MM.1S (cell line): ENCODE measurements around the gene GPD1.

Experiments used
- DNase-seq: peaks from one replicate; pipeline ENCODE4 v3.0.0-alpha.2; 2015
- H2AFZ ChIP-seq: fragments of 300-600 bp; sonication (generic); 2 replicates; pipeline ENCODE4 v1.6.0; 2016; ENCODE audit warnings: antibody characterized with exemption, low read length
- H3F3A ChIP-seq: fragments of 300-600 bp; sonication (generic); 2 replicates; pipeline ENCODE4 v1.6.1; 2016; ENCODE audit warnings: mild to moderate bottlenecking, antibody characterized with exemption, low read length, moderate library complexity, mixed read lengths; ENCODE audit not compliant: insufficient read depth
- H3K27ac ChIP-seq: fragments of 300-600 bp; sonication (generic); 2 replicates; pipeline ENCODE4 v1.5.1; 2016; ENCODE audit warnings: mild to moderate bottlenecking, low read length
- H3K27me3 ChIP-seq: fragments of 300-600 bp; sonication (generic); replicated peaks from 2 replicates; pipeline ENCODE4 v1.6.0; 2016; ENCODE audit warnings: low read length; ENCODE audit not compliant: insufficient read depth
- H3K36me3 ChIP-seq: fragments of 300-600 bp; sonication (generic); replicated peaks from 2 replicates; pipeline ENCODE4 v1.6.1; 2016; ENCODE audit warnings: mild to moderate bottlenecking, low read length, mixed read lengths; ENCODE audit not compliant: insufficient read depth
- H3K4me1 ChIP-seq: fragments of 300-600 bp; sonication (generic); 2 replicates; pipeline ENCODE4 v1.6.1; 2016; ENCODE audit warnings: low read length, mixed read lengths
- H3K4me2 ChIP-seq: fragments of 300-600 bp; sonication (generic); 2 replicates; pipeline ENCODE4 v1.6.0; 2016; ENCODE audit warnings: low read depth, low read length
- H3K4me3 ChIP-seq: fragments of 300-600 bp; sonication (generic); 2 replicates; pipeline ENCODE4 v1.5.1; 2016; ENCODE audit warnings: low read length, mixed read lengths
- H3K79me2 ChIP-seq: fragments of 300-600 bp; sonication (generic); 2 replicates; pipeline ENCODE4 v1.6.1; 2016; ENCODE audit warnings: mixed run types, low read length, mixed read lengths
- H3K9ac ChIP-seq: fragments of 300-600 bp; sonication (generic); 2 replicates; pipeline ENCODE4 v1.6.1; 2016; ENCODE audit warnings: low read length, mixed read lengths
- H3K9me2 ChIP-seq: fragments of 300-600 bp; sonication (generic); replicated peaks from 2 replicates; pipeline ENCODE4 v1.6.1; 2016; ENCODE audit warnings: mild to moderate bottlenecking, low read length, mixed read lengths; ENCODE audit not compliant: insufficient read depth
- H3K9me3 ChIP-seq: fragments of 300-600 bp; sonication (generic); replicated peaks from 2 replicates; pipeline ENCODE4 v1.6.1; 2016; ENCODE audit warnings: mild to moderate bottlenecking, low read length, mixed read lengths; ENCODE audit not compliant: insufficient read depth
- H4K20me1 ChIP-seq: fragments of 300-600 bp; sonication (generic); 2 replicates; pipeline ENCODE4 v1.6.1; 2016; ENCODE audit warnings: mild to moderate bottlenecking, low read length, moderate library complexity, mixed read lengths; ENCODE audit not compliant: insufficient read depth
- EZH2 ChIP-seq: fragments of 300-600 bp; sonication (generic); optimal IDR thresholded peaks from 2 replicates; pipeline ENCODE3; 2017; ENCODE audit warnings: low read depth, mild to moderate bottlenecking, antibody characterized with exemption, low read length, mixed read lengths
- EZH2phosphoT487 ChIP-seq: fragments of 300-600 bp; sonication (generic); IDR thresholded peaks from 2 replicates; pipeline ENCODE4 v1.6.1; 2018; ENCODE audit warnings: antibody characterized with exemption, low read length
- TF ChIP-seq, protein P1 (sequence below): fragments of 300-600 bp; sonication (generic); IDR thresholded peaks from 2 replicates; pipeline ENCODE4 v1.5.1; 2016; ENCODE audit warnings: antibody characterized with exemption, low read length, mixed read lengths

The GPD1 gene

DNA sequence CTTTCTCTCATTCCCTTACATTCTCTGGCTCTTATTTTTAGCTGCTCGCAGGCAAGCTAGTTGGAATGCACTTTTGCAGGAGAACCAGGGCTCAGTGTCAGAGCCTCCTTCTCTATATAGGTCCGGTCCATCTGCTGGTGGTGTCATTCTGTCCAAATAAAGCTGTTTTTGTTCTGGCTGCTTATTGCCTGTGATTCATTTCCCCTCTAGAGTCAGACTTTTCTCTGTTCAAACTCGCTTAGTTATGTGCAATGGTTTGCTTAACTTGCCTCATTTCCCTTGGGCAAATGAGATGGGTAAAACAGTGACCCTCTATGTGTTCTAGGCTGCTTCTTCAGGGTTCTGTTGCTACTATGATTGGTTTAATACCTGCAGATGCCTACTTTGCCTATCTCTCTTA, 15.8 kb upstream of the GPD1 start:
- Histone ChIP-seq H3K9me2 (no peaks in the 10 kb centered on the region), H3K4me3 (no peak overlapping the region), H3K4me1 (peaks cover 15% of the 10 kb centered on the region), H3K4me2 (no peak overlapping the region), H2AFZ (no peak overlapping the region), H3K36me3 (peaks cover 18% of the 10 kb centered on the region; the same call in 1 of the 2 replicates), H3K27me3 (no peaks in the 10 kb centered on the region), H3K27ac (no peak overlapping the region), H3F3A (peaks cover 20% of the 10 kb centered on the region), H3K9me3 (no peaks in the 10 kb centered on the region), H4K20me1 (no peaks in the 10 kb centered on the region), H3K9ac (no peak overlapping the region), H3K79me2 (peaks cover 42% of the 10 kb centered on the region)
- TF ChIP-seq, protein P1, sequence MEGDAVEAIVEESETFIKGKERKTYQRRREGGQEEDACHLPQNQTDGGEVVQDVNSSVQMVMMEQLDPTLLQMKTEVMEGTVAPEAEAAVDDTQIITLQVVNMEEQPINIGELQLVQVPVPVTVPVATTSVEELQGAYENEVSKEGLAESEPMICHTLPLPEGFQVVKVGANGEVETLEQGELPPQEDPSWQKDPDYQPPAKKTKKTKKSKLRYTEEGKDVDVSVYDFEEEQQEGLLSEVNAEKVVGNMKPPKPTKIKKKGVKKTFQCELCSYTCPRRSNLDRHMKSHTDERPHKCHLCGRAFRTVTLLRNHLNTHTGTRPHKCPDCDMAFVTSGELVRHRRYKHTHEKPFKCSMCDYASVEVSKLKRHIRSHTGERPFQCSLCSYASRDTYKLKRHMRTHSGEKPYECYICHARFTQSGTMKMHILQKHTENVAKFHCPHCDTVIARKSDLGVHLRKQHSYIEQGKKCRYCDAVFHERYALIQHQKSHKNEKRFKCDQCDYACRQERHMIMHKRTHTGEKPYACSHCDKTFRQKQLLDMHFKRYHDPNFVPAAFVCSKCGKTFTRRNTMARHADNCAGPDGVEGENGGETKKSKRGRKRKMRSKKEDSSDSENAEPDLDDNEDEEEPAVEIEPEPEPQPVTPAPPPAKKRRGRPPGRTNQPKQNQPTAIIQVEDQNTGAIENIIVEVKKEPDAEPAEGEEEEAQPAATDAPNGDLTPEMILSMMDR: no peak
- no peak for TF ChIP-seq EZH2phosphoT487
- TF ChIP-seq EZH2: no peak
- no peak for DNase-seq

DNA sequence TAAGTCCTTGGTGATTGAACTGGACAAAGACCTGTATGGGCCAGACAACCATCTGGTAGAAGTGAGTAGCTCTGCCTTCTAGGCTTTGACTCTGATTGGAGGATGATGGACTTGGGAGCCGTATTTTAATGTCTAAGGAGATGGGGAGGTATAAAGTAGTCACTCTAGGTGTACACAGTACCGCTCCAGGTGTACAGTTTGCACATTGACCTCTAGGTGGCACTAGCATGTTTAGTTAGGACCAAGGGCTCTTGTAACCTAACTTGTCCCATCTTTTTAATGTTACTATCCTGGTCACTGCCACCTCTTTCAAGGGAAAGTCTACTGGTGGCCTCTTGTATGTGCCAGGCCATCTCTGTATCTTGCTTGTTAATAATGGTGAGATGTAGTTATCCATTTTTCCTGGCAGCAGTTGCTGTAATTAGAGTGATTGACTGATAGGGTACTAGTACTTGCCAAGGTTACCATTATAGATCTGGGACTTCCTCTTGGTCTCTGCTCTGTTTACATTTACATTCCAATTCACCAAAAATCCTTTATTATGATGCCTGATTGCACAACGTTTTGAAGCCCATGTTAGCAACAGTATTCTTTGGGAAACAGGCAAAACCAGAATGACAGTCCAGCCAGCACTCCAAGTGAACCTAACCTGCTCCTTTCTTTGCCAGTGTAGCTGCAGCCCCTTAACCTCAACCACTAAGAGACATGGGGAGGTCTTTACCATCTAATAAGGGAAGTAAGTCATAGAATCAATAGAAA, 15.1 kb upstream of the GPD1 start:
- Histone ChIP-seq H3K79me2 (peaks cover 42% of the 10 kb centered on the region), H3K4me3 (no peak overlapping the region), H3F3A (peaks cover 20% of the 10 kb centered on the region), H3K27me3 (no peaks in the 10 kb centered on the region), H4K20me1 (no peaks in the 10 kb centered on the region), H3K9me2 (no peaks in the 10 kb centered on the region), H3K36me3 (peaks cover 18% of the 10 kb centered on the region; the same call in 1 of the 2 replicates), H2AFZ (no peak overlapping the region), H3K9ac (no peak overlapping the region), H3K4me2 (no peak overlapping the region), H3K27ac (no peak overlapping the region), H3K9me3 (no peaks in the 10 kb centered on the region), H3K4me1 (peaks cover 15% of the 10 kb centered on the region)
- DNase-seq: peak; percentile 87
- TF ChIP-seq, protein P1: peak; percentile 88
- no peak for TF ChIP-seq EZH2

DNA sequence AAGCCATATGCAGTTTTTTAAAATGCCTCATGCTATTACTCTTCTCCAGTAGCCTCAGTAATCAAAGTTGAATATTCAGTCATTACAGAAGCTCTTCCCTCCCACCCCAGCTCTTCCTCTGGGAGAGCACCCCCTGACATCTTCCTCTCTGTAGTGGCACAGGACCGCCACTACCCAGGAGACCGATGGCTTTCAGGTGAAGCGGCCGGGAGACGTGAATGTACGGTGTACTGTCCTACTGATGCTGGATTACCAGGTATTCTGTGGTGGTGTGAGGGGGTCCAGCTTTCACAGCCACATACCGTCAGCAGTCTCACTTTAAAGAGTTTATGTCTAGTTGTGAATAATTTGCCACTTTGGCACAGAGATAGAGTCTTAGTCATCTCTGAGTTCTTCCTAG, 14.1 kb upstream of the GPD1 start:
- H3K36me3 ChIP-seq: peaks cover 18% of the 10 kb centered on the region; the same call in 1 of the 2 replicates
- H3K27ac ChIP-seq: no peak overlapping the region
- H4K20me1 ChIP-seq: no peaks in the 10 kb centered on the region
- peaks cover 42% of the 10 kb centered on the region for H3K79me2 ChIP-seq
- peaks cover 20% of the 10 kb centered on the region for H3F3A ChIP-seq
- H3K9ac ChIP-seq: no peak overlapping the region
- H3K9me2 ChIP-seq: no peaks in the 10 kb centered on the region
- no peaks in the 10 kb centered on the region for H3K9me3 ChIP-seq
- H3K4me3 ChIP-seq: no peak overlapping the region
- H3K27me3 ChIP-seq: no peaks in the 10 kb centered on the region
- TF ChIP-seq, protein P1: no peak
- TF ChIP-seq EZH2: no peak
- H3K4me2 ChIP-seq: no peak overlapping the region
- no peak overlapping the region for H2AFZ ChIP-seq
- no peak for DNase-seq
- H3K4me1 ChIP-seq: peaks cover 15% of the 10 kb centered on the region
